GM18909 (cell line): ENCODE measurements around the gene LMF1.
"Not testable (repeated sequence)": the region's sequence is repeated elsewhere in the genome, so short reads cannot be mapped to it uniquely, and the experiment has no call there.

Source experiments
- ATAC-seq: cut with Tn5 transposase; IDR thresholded peaks from one replicate; pipeline ENCODE4 v1.9.1; 2021; ENCODE audit warnings: mild to moderate bottlenecking; ENCODE audit not compliant: unreplicated experiment, poor library complexity

The LMF1 gene

DNA sequence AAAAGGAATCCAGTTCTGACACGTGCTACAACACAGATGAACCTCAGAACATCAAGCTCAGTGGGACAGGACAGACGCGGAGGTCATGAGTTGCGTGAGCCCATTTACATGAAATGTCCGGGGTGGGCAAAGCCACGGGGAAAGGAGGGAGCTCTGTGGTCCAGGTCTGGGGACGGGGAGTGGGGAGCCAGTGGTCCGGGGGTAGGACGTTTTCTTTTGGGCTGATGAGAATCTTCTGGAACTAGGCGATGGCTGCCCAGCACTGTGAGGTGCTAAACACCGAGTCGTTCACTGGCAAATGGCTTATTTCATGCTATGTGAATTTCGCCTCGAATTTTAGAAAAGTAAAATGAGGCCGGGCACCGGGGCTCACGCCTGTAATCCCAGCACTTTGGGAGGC, 2.6 kb upstream of the LMF1 start:
- ATAC-seq: no peak

DNA sequence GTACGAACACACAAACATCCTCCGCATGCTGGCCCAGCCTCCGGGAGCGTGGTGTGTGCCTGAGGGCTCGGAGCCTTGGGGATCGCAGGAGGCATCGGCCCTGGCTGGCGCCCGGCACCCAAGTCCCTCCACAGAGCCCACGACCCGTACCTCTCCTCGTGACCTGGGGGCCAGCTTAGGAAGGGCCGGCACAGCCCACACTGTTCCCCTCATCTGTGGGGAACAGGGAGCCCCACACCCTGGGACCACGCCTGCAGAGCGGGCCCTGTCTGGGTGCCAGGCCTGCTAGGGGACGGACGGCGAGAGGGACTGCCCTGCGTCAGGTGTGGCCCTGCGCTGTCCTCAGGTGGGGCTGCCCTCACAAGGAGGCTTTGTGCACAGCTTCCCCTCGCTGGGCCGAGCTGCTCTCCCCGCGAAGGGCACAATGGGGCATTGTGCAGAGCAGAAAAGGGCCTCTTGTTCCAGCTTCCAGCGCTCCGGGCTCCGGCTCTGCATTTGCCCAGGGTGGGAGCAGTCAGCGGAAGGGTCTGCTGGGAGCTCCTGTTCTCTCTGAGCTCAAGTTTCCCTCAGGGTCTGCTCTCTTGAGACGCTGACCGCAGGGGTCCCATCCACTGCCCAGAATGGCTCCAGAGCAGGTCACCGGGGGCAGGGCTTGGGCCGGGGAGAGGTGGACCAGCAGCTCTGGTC, 1.7 kb upstream of the LMF1 start:
- no peak for ATAC-seq

GRCh38 chr16:971981-972315, 1.2 kb upstream of the LMF1 start:
- no peak for ATAC-seq

GRCh38 chr16:971582-971905, 760 bp upstream of the LMF1 start:
- ATAC-seq: no peak

DNA sequence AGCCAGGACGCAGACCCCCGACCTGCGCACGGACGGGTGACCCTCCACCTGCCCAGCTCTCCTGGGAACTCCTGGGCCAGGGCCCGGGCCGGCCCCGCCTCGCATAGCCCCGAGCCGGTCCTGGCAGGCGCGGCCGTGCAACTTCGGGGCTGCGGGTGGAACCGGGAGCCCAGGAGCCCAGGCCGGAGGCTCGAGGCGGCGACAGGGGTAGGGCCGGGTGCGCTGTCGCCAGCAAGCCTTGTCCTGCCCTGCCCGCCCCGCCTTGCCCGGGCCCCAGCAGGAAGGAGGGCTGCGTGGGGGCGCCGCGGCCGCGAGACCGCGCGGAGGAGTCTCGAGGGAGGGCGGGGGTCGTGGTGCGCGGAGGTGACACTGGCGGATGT, 408 bp downstream of the LMF1 start:
- ATAC-seq: no peak

DNA sequence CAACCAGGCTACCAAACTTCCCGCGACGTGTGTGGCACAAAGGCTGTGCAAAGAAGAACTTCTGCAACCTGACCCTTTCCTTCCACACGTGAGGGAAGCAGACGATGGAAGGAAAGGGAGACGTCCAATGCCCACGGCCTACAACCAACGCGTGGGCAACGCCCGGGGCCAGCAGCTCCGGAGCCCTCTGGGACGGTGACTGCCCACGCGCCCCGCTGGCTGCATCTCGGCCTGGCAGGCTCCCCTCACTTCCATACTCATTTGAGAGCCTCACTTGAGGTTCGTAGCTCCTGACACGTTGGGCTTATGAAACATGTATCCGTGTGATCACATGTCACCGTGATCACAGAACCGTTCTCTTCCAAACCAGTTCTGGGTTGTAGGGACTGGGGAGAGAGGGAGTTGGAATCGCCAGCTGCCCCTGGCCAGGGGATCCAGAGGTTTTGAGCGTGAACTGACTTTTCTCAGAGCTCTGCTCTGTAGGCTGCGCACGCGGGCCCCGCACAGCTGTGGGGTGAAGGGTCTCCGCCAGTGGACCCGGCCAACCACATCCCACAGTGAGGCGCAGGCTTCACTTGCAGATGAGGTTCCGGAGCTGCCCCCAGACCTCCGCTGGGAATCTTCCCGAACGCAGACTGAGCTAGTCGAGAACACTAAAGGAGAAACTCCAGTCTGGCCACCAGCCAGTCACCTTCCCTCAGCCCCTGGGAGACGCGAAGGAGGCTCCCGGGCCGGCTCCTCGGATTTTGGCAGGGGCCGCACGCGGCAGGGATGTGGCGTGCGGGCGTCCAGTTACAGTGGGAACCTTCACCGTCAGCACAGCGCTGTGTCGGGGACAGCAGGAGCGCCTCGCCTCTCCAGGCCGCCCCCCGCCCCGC, 1.0 kb downstream of the LMF1 start:
- peak; percentile 16 for ATAC-seq

DNA sequence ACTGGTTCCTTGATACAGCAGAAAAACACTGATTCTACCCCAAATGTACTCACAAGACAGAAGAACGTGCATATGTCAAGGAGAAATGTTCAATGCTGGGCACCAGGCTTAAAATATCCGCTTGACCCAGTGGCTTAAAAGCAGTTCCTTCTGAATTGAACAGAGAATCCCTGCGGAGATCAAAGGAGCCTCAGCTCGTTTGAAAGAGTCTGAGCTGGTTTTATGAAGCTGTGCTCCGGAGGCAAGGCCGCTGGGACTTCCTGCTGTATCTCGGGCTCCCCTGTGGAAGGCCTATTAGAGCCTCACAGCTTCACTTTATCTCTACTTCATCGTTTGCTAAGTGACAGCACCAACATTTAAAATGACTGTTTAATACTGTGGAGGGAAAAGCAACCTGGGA, 2.2 kb downstream of the LMF1 start:
- no peak for ATAC-seq

DNA sequence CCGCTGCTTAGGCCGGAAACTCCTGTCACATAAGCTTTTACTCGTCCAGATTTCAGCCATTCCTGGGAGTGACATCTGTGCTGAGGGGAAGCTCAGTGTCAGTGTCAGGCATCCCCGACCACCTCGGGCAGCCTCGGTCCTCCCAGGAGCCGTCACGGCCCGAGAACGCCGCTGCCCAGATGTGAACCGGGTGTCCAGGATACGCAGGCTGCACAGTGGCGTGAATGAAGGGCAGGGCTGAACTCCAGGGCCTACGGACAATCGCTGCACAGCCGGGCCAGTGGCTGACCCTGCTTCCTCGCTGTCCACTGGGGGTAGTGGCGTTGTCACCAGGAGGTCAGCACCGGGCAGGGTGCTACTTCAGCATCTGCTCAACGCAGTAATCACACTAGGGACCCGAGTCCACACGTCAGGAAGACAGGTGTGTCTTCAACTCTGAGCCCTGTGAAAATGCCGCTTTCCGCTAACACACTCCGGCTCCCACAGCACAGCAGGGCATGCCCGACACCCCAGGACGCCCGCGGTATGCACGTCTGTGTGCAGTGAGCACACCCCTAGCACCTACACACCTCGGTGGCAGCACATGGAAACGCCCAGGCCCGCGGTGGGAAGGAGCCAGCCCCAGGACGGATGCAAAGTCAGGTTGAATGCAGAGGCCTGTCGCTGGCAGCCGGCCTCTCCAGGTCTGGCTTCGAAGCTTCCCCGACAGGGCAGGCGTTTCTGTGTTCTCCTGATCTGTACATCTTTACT, 3.1 kb downstream of the LMF1 start:
- no peak for ATAC-seq

- no peak for ATAC-seq
Measured at GRCh38 chr16:967077-967541, 3.7 kb downstream of the LMF1 start.

DNA sequence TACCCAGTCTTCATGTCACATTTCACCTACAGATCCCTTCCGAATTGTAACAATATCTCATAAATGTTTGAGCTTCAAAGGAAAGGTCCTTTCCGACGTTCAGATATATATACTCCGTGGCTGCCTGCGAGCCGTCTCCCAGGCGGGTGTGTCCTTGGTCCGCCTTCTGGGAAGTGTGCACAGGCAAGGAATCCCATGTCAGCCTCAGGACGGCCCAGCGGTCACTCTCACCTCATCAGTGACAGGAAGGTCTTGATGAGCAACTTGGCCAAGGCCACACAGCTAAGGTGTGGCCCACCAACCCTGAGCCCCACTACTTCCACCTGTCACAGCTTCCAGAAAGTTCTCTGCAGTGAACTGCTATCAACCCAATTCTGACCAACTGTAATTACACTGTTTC, 4.3 kb downstream of the LMF1 start:
- ATAC-seq: no peak

GRCh38 chr16:966035-966434, 4.7 kb downstream of the LMF1 start:
- ATAC-seq: no peak

DNA sequence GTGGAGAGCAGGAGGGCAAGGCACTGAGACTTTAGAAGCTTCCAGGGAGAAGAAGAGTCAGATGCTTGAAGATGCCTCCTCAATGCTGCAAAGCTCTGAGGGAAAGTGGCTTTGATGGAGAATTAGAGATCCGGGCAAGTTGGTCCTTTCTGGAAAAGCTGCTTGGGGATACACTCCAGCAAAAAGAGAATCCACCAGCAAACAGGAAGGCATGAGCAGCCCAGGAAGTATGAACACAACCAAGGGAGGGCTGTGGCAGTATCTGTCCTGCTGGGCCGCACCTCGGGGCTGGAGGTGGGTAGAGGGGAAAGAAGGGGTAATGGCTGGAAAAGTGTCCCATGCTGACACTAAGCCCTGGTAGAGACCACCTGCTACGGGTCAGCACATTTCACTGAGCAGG, 5.3 kb downstream of the LMF1 start:
- no peak for ATAC-seq

- ATAC-seq: no peak
Measured at GRCh38 chr16:965036-965395, 5.8 kb downstream of the LMF1 start.

- no peak for ATAC-seq
Measured at GRCh38 chr16:964356-965035, 6.3 kb downstream of the LMF1 start.

DNA sequence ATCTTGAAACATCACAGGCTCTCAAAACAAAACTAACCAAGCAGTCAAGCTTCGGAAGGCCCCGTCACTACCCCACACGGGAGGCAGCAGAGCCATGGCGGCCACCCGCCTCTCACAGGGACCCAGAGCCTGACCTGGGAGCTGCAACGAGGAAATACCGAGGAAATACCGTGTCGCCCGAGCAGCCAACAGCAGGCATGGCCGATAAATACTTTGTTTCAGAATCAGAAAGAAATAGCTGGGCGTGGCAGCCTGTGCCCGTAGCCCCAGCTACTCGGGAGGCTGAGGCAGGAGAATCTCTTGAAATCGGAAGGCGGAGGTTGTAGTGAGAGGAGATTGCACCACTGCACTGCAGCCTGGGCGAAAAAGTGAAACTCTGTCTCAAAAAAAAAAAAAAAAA, 6.9 kb downstream of the LMF1 start:
- no peak for ATAC-seq

GRCh38 chr16:962901-963814, 7.6 kb downstream of the LMF1 start:
- ATAC-seq: no peak

- ATAC-seq: no peak
Measured at GRCh38 chr16:962366-962765, 8.4 kb downstream of the LMF1 start.

- no peak for ATAC-seq
Measured at GRCh38 chr16:959232-960040, 11.3 kb downstream of the LMF1 start.

GRCh38 chr16:955766-956165, 15.0 kb downstream of the LMF1 start:
- not testable (repeated sequence) for ATAC-seq
